GM12874 (cell line): Measurements from ENCODE around the gene ZNF460.
A peak's percentile ranks its signal among the peaks of the same experiment; 100 is the strongest.

Experiments used
- CTCF ChIP-seq: IDR thresholded peaks from 2 replicates; pipeline ENCODE4 v1.5.1; 2011; ENCODE audit warnings: low read depth, mild to moderate bottlenecking, control low read depth, low read length, moderate library complexity; ENCODE audit not compliant: insufficient read depth

ZNF460 gene

GRCh38 chr19:57269515-57270250 is 10.6 kb upstream of the ZNF460 start:
- TF ChIP-seq CTCF, result no peak

GRCh38 chr19:57271280-57271679 is 9.0 kb upstream of the ZNF460 start:
- no peak for TF ChIP-seq CTCF

DNA sequence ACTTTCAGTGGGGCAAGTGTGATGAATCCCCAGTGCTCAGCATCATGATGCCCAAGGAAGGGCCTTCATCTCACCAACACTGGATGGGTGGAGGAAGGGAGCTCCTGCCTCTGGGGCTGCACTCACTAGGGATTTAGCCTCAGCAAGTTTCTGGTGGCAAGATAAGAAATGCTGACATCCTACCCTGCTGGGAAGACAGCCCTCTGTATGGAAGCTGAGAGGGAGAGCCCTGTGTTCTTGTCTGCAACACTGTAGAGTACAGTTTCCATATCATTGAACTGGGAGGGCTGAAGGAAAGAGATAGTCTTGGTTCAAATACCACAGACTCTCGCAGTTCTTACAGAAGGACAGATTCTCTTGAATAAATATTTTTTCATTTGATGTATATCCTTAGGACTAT is 7.3 kb upstream of the ZNF460 start:
- TF ChIP-seq CTCF, result no peak

- no peak for TF ChIP-seq CTCF
These were observed 3.9 kb upstream of the ZNF460 start for GRCh38 chr19:57276430-57276829.

GRCh38 chr19:57279418-57280164 is 694 bp upstream of the ZNF460 start:
- TF ChIP-seq CTCF, result peak; percentile 26; the same call in 1 of the 2 replicates

DNA sequence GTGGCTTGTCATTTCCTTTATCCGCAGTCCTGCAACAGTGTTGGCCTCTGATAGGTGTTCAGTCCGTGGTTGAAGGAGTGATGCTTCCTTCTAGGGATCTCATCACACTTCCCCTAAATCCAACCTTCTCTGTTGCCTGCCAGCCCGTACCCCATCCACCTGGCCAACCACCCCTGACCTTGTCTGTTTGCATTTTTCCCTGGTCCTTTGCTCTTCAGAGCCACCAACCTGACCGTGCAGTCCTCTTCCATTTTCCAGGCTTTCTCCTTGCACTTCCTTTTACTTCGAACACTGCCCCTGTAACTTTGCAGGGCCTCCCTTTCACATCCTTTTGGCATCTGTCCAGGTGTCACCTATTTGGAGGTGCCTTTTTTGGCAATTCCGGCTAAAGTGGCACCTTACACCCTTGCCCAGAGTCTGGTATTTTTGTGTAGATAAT is 696 bp downstream of the ZNF460 start:
- TF ChIP-seq CTCF, result no peak

GRCh38 chr19:57282011-57282643 is 1.8 kb downstream of the ZNF460 start:
- no peak for TF ChIP-seq CTCF
